ENCODE data around the gene BDH2.

BDH2 gene

DNA sequence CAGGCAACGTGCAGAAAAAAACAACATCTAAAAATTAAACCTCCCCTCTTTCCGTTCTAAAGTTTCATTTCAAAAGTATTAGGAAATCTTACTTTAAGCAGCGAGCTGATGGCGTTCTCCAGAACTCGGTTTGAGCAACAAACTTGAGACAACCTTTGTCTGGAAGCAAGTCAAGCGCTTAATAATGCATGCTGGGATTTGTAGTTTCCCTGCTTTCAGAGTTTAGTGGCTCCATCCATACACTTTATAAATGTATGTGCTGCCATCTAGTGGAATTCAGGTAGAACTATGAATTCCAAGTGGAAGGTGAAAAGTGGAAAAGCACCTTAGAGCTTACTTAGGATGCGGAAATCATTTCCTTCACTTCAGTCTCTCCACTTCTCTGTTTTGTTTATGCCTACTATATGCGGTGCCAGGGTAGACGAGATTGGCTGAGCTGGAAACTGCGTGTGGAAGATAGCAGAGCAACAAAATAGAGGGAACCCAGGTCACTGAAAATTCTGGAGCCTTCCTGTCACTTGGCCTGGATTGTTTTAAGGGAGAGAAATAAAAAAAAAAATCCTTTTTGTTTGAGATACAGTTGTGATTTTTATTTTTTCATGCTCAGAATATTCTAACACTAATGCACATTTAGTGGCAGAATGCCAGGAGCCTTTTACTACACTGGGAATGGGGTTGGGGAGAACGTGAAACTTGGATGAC, at the start of gene BDH2:
BDH2 (minus strand) TSS at position 144 of the 702 bp plus-strand sequence. CDS start 3,580 bp downstream, outside the sequence.
- peak; percentile 97 for DNase-seq (ENCODE audit: low read depth)

DNA sequence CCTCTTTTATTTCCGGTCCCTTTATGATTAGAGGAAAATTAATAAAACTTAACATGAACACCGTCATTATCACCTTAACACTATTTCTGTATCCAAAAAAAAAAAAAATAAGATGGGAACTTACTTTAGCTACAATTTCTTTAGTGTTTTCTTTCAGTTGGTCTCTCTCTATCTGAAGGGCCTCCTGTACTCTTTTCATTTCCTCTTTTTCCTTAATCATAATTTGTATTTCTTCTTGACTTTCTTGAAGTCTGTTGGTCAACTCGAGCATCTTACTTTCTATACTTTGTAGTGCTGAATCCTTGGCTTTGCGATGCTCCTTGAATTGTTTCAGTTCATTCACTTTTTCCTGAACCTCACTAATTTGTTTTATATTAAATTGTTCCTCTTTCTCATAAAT, 45.3 kb upstream of the BDH2 start:
- DNase-seq (ENCODE audit: low read depth) = no peak

GRCh38 chr4:103137446-103137827, 37.8 kb upstream of the BDH2 start:
- no peak for DNase-seq (ENCODE audit: low read depth)

DNA sequence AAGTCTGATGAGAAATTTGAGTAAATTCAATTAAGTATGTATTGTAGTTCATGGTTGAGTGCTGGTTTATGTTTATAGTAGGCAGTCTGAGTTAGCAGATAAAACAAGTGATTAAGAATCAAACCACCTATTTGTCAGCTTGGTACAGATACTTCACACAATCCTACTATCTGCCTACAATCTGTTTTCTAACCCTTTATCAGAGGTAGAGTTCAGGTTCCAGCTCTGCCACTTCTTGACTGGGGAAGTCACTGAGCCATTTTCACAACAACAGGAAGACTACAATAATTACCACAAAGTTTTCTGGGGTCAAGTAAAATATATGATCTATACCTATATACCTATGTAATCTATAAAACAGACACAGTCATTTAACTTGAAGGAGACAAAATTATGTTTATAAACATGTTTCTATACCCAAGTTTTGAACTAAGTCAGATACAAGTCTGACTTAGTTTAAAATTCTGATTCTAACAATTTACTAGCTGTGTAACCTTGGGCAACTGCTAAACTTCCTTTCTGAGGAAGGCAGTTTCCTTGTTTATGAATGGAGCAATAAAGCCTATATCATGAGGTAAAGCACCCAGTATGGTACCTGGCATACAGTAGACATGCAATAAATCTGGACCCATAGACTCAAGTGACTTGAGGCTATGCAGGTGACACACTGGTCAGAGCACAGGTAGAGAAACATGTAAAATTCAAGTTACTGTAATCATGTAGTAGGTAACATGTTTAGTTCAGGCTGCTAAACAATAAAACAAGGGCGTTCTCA, 37.2 kb upstream of the BDH2 start:
- DNase-seq (ENCODE audit: low read depth) = no peak

DNA sequence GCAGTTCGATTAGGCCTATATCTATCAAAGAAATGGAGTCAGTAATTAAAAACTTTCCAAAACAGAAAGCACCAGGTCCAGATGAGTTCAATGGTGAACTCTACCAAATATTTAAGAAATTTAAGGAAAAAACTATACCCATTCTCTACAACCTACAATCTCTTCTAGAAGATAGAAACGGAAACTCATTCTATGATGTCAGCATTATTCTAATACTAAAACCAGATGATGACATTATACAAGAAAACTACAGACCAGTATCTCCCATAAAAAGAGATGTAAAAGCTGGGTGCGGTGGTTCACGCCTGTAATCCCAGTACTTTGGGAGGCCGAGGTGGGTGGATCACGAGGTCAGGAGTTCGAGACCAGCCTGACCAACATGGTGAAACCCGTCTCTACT, 29.5 kb upstream of the BDH2 start:
- no peak for DNase-seq (ENCODE audit: low read depth)

DNA sequence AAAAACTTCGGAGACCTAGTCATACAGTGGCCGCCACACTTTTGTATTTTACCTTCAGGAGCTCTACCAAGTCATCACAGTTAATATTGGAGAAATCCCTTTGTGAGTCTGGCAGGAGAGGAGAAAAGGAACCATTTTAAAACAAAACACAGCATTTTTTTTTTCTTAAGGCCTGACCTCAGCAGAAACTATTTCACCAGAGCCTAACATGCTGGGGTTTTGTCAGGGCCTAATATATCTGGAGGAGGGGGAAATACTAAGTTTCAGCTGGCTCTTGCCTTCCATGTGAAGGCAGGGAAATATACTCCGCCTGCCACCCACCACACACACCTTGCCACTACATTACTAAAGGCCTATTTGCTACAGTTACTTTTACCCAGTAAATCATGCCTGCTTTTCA, 26.5 kb upstream of the BDH2 start:
- no peak for DNase-seq (ENCODE audit: low read depth)

DNA sequence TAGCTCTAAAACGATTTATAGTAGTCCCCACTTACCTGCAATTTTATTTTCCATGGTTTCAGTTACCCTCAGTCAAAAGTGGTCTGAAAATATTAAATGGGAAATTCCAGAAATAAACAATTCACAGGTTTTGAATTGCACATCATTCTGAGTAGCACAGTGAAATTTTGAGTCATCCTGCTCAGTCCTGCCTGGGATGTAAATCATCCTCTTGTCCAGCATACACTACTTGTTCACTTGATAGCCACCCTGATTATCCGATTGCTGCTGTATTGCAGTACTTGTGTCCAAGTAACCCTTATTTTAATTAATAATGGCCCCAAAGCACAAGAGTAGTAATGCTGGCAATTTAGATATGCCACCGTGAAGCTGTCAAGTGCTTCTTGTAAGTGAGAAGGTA, 23.5 kb upstream of the BDH2 start:
- no peak for DNase-seq (ENCODE audit: low read depth)

- no peak for DNase-seq (ENCODE audit: low read depth)
Measured at GRCh38 chr4:103118166-103118565, 18.5 kb upstream of the BDH2 start.

DNA sequence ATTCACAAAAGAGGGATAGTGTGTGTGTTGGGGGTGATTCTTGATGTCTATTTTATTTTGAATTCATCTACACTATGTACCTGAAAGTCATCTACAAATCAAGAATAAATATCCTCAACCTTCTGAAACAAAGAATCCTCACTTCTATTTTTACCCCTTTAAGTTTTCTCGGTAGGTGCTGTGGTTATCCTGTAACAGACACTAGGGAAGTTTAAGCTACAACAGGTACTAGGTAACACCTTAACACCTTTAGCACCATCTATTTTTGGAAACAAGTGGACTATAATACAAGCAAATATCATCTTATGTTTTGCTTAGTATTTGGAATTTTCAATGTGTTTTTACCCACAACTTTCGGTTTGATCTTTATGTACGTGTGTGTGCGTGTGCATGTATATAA, 12.0 kb upstream of the BDH2 start:
- no peak for DNase-seq (ENCODE audit: low read depth)

- DNase-seq (ENCODE audit: low read depth) = no peak
Measured at GRCh38 chr4:103108542-103108941, 8.9 kb upstream of the BDH2 start.

DNA sequence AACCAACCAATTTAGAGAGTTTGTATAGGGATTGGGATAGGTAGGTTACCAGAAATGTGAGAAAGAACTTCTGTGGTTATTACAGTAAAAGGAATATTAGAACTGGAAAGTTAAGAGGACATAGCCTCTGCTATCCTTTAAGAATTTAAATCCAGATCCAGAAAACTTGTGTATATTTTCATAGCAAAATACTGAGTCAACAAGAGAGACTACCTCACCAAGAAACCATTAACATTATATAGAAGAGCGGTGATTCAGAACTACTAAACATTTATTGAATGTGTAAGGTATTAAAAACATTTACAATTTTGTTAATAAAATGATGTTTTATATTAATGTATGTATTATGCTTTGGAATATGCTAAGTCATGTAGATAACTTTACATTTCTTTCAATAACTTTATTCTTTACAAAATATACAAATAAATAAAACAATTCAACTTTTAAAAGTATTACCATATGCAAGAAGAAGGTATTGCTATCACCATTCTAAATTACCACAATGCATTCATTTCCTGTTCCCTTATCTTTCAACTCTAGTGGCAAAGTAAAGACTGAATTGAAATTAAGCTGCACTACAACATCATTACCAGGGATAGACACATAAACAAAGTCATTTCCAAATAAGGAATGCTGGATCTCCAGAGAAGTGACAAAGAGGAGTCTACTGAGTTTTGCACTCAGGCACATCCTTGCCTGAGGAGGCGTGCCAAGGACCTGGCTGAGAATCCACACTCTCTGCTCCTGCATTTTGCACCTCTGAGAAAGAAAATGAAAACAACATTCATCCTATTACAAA, 6.1 kb upstream of the BDH2 start:
- DNase-seq (ENCODE audit: low read depth) = no peak

GRCh38 chr4:103104886-103105285, 5.3 kb upstream of the BDH2 start:
- DNase-seq (ENCODE audit: low read depth) = no peak

DNA sequence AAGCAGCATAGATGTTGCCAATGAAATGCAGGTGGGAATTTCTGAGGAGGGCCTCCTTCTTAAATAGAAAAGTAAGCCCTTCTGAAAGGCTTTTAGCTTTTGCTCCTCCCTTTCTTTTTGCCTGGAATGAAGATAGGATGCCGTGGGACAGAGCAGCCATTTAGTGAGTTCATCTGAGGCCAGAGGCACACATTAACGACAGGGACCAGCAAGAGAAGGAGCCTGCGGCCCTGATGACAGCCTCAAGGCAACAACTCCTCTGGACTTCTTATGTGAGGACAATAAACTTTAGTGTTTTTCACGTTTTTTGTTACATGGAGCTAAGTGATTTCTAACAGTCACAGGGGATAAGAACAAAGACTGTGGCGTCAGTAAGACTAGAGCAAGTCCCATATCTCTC, 1.1 kb upstream of the BDH2 start:
- no peak for DNase-seq (ENCODE audit: low read depth)

- peak; percentile 27 for DNase-seq (ENCODE audit: low read depth)
Measured at GRCh38 chr4:103098756-103099440, 736 bp downstream of the BDH2 start.

DNA sequence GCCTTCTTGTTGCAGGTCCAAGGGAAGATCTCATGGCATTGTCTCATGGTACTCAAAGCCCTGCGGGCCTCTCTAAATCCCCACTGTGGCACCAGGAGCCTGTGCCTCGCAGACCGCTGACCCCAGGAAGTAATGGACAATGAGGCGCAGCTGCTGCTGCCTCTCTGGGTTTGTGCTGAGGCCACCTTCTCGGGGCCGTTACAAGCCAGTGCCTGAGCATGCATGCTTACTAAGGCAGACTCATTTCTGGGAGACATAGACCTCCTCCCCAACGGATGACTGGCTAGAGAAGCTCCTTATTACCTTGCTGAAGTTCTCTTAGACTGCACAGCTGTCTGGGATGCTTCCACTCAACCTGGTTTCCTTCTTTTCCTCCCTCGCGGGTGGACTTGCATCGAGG, 1.3 kb downstream of the BDH2 start:
- no peak for DNase-seq (ENCODE audit: low read depth)

GRCh38 chr4:103097112-103097511, 2.5 kb downstream of the BDH2 start:
- no peak for DNase-seq (ENCODE audit: low read depth)

GRCh38 chr4:103095080-103095479, 4.6 kb downstream of the BDH2 start:
- DNase-seq (ENCODE audit: low read depth) = no peak

- DNase-seq (ENCODE audit: low read depth) = no peak
Measured at GRCh38 chr4:103092245-103092644, 7.4 kb downstream of the BDH2 start.

DNA sequence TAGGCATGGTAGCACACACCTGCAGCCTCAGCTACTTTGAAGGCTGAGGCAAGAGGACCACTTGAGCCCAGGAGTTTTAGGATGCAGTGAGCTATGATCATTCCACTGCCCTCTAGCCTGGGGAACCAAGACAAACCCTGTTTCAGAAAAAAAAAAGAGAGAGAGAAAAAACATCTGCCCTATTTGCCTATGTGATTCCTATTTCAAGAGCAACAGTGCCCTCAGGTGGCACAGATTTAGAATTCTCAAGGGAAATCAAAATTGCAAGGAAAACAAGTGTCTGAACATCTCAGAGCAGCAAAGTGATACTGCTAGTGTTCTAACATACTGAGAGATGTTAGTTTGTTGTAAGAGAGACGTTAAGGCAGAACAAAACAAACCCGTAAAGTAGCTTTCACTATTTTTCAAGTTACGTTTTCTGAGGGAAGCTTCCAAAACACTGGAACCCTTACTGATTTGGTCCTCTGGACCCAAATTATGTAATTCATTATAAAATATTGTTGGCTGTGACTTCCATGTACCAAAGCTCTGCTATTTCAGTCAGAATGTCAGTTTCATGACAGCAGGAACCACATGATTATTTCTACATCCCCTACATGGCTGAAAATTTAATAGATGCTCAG, 7.9 kb downstream of the BDH2 start:
- peak; percentile 76 for DNase-seq (ENCODE audit: low read depth)

DNA sequence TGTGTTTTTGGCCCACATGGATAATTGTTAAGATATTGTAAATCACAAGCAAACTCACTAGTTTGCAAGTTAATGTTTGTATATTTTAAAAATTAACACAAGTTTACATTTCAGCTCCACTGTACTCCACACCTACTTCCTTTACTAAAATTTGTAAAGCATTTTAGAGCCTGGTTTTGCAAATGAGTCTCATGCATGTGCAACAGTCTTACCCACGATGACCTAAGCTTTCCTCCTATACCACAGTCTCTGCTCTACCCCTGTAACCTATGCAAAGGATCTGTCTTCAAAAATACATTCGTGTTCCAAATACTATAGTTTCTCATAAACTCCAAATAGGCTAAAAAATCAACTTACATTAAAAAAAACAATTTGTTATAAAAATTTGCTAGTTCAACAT, 10.2 kb downstream of the BDH2 start:
- no peak for DNase-seq (ENCODE audit: low read depth)

DNA sequence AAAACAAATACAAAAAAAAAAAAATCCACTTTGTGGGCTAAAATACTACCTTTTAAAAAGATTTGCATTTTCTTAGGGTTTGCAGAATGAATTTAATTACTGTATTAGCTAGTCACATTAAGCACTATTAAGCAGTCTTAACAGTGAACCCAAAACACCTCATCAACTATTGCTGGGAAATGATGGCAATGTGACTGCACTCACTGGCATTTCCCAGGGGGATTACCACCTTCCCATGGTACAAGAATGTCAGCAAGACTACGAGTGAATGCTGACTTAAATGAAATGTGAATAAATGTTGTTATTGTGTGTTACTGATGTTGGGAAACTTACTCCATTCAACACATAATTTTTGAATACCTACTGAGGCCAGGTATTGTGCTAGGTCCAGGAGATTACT, 13.1 kb downstream of the BDH2 start:
- no peak for DNase-seq (ENCODE audit: low read depth)
